SU-DHL-6 (cell line): ENCODE data around the gene CHMP4B.

ENCODE experiments used
- H2AFZ ChIP-seq: fragments of 200-600 bp; sonication (generic); 2 replicates; pipeline ENCODE4 v1.6.1; 2014; ENCODE audit warnings: low read depth, mild to moderate bottlenecking, moderate library complexity, mixed read lengths, antibody characterized with exemption, low read length; ENCODE audit not compliant: severe bottlenecking
- H3F3A ChIP-seq: fragments of 200-600 bp; shearing (Covaris generic); 2 replicates; pipeline ENCODE4 v1.6.0; 2016; ENCODE audit warnings: antibody characterized with exemption, mild to moderate bottlenecking; ENCODE audit not compliant: insufficient read depth
- H3K27ac ChIP-seq: fragments of 200-600 bp; sonication (generic); 2 replicates; pipeline ENCODE4 v1.5.1; 2016; ENCODE audit warnings: low read depth, mild to moderate bottlenecking, low read length, moderate library complexity, mixed read lengths
- H3K27me3 ChIP-seq: fragments of 200-600 bp; sonication (generic), shearing (Covaris generic); 2 replicates; pipeline ENCODE4 v1.6.0; 2014; ENCODE audit warnings: mild to moderate bottlenecking, low read length
- H3K36me3 ChIP-seq: fragments of 200-600 bp; sonication (generic); 2 replicates; pipeline ENCODE4 v1.6.1; 2014; ENCODE audit warnings: mild to moderate bottlenecking, low read length, mixed read lengths
- H3K4me2 ChIP-seq: fragments of 300-600, 200-600 bp; shearing (Covaris generic), sonication (generic); 2 replicates; pipeline ENCODE4 v1.6.0; 2014; ENCODE audit warnings: low read length, low read depth, mild to moderate bottlenecking; ENCODE audit not compliant: poor library complexity, severe bottlenecking
- H3K4me3 ChIP-seq: fragments of 200-600 bp; sonication (generic); 2 replicates; pipeline ENCODE4 v1.5.1; 2014; ENCODE audit warnings: antibody characterized with exemption, low read length, mild to moderate bottlenecking, mixed read lengths; ENCODE audit not compliant: insufficient read depth, poor library complexity, severe bottlenecking
- H3K79me2 ChIP-seq: fragments of 200-600 bp; sonication (generic); 2 replicates; pipeline ENCODE4 v1.6.1; 2014; ENCODE audit warnings: mild to moderate bottlenecking, low read length, moderate library complexity; ENCODE audit not compliant: insufficient read depth
- H3K9ac ChIP-seq: fragments of 200-600 bp; sonication (generic); 2 replicates; pipeline ENCODE4 v1.7.0; 2014; ENCODE audit warnings: mild to moderate bottlenecking, low read length
- H3K9me2 ChIP-seq: fragments of 200-600 bp; sonication (generic); replicated peaks from 2 replicates; pipeline ENCODE4 v1.6.1; 2014; ENCODE audit warnings: low read length; ENCODE audit not compliant: insufficient read depth
- H3K9me3 ChIP-seq: fragments of 200-600 bp; sonication (generic); 2 replicates; pipeline ENCODE4 v1.6.1; 2014; ENCODE audit warnings: low read length, mixed read lengths; ENCODE audit not compliant: insufficient read depth
- H4K20me1 ChIP-seq: fragments of 200-600 bp; sonication (generic); 2 replicates; pipeline ENCODE4 v1.6.1; 2014; ENCODE audit warnings: low read depth, mild to moderate bottlenecking, antibody characterized with exemption, low read length, moderate library complexity, mixed read lengths
- EZH2phosphoT487 ChIP-seq: fragments of 200-600 bp; sonication (generic), shearing (Covaris generic); conservative IDR thresholded peaks from 2 replicates; pipeline ENCODE4 v1.6.1; 2018; ENCODE audit warnings: mild to moderate bottlenecking, antibody characterized with exemption, low read length, moderate library complexity, mixed read lengths
- TF ChIP-seq, protein P1 (sequence below): fragments of 200-600 bp; sonication (generic); IDR thresholded peaks from one replicate; pipeline ENCODE4 v1.5.1; 2017; ENCODE audit warnings: antibody characterized with exemption, mild to moderate bottlenecking, low read length, moderate library complexity; ENCODE audit not compliant: insufficient read depth, poor library complexity, severe bottlenecking

CHMP4B gene

DNA sequence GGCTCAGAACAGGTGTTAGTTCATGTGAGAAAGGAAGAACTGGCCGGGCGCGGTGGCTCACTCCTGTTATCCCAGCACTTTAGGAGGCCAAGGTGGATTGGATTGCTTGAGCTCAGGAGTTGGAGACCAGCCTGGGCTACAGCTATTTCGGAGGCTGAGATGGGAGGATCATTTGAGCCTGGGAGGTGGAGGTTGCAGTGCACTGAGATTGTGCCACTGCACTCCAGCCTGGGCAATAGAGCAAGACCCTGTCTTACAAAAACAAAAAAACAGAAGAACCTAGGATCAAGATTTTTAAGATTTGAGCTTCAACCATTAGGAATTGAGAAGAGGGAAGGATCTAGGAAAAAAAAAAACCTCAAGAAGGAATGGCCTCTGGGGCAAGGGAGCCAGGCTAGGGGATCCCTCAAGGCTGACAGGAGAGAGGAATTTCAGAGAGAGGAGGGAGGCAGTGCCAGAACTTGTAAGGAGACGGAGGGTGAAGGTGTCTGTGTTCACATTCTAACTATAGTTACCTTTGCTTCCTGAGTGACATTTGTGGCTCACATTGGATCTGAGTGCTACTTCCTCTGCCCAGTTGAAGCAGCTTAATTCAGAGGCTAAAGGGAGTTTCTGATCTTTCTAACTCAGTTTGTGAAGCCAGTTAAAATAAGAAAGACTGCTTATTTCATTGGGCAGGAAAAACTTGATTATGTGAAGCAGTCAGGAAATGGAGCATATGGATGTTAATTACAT, 26.1 kb downstream of the CHMP4B start:
- no peak overlapping the region for H3K4me3 ChIP-seq
- H2AFZ ChIP-seq: no peak overlapping the region
- H3K9me2 ChIP-seq: no peaks in the 10 kb centered on the region
- peak overlapping the region; percentile 19; the same call in 1 of the 2 replicates for H3K27ac ChIP-seq
- peaks cover 100% of the 10 kb centered on the region for H3K79me2 ChIP-seq
- no peaks in the 10 kb centered on the region for H3K27me3 ChIP-seq
- peak overlapping the region; percentile 12 for H3K4me2 ChIP-seq
- peaks cover 4% of the 10 kb centered on the region; the same call in 1 of the 2 replicates for H3F3A ChIP-seq
- H3K36me3 ChIP-seq: no peaks in the 10 kb centered on the region; the same call in 1 of the 2 replicates
- TF ChIP-seq, protein P1, sequence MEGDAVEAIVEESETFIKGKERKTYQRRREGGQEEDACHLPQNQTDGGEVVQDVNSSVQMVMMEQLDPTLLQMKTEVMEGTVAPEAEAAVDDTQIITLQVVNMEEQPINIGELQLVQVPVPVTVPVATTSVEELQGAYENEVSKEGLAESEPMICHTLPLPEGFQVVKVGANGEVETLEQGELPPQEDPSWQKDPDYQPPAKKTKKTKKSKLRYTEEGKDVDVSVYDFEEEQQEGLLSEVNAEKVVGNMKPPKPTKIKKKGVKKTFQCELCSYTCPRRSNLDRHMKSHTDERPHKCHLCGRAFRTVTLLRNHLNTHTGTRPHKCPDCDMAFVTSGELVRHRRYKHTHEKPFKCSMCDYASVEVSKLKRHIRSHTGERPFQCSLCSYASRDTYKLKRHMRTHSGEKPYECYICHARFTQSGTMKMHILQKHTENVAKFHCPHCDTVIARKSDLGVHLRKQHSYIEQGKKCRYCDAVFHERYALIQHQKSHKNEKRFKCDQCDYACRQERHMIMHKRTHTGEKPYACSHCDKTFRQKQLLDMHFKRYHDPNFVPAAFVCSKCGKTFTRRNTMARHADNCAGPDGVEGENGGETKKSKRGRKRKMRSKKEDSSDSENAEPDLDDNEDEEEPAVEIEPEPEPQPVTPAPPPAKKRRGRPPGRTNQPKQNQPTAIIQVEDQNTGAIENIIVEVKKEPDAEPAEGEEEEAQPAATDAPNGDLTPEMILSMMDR: no peak
- no peak for TF ChIP-seq EZH2phosphoT487
- H3K9ac ChIP-seq: no peak overlapping the region
- H4K20me1 ChIP-seq: no peaks in the 10 kb centered on the region; the same call in 1 of the 2 replicates
- H3K9me3 ChIP-seq: no peaks in the 10 kb centered on the region

DNA sequence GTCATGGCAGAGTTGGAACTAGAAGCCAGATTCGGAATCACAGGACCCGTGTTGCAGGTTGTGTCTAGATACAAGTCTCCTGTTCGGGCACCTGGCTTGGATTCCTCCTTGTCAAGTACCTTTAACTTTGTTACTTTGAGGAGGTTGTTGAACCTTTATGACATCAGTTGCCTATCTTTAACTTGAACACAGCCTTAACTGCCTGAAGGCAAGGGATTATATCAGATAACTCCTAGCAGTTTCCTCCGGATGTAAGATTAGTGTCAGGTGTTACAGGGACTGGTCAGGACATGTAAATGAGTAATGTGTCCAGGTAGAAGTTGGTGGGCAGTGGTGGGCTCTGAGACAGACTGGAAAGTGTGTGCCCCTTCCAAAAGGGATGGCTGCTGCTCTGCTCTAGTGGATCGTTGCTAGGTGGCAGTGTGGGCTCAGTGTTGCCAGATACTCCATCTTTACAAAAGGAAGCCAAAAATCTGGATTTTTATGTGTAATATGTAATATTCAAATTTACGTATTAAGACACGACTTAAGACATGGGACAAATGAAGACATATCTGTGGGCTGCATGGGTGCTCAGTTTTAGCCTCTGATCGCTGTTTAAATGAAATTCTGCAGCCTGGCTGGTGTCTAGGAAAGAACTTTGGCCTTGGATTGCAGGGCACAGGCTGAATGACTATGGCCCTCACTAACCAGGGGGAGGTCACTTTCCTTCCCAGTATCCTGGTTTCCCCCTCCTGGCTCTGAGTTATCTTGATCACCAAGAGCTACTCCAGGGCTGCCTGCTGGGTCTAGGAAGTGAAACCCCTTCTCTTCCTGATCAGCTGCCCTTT, 27.1 kb downstream of the CHMP4B start:
- peak overlapping the region; percentile 12 for H3K4me2 ChIP-seq
- H3K27ac ChIP-seq: 0 out of 2 replicates have a peak overlapping the region, but pooled peaks have one; percentile 19
- no peak overlapping the region for H3K9ac ChIP-seq
- no peak overlapping the region for H3K4me3 ChIP-seq
- no peaks in the 10 kb centered on the region for H3K27me3 ChIP-seq
- H4K20me1 ChIP-seq: no peaks in the 10 kb centered on the region; the same call in 1 of the 2 replicates
- H3K9me2 ChIP-seq: no peaks in the 10 kb centered on the region
- H3F3A ChIP-seq: peaks cover 7% of the 10 kb centered on the region
- no peak overlapping the region for H2AFZ ChIP-seq
- no peaks in the 10 kb centered on the region for H3K9me3 ChIP-seq
- no peak for TF ChIP-seq EZH2phosphoT487
- TF ChIP-seq, protein P1: no peak
- peaks cover 100% of the 10 kb centered on the region for H3K79me2 ChIP-seq
- H3K36me3 ChIP-seq: no peaks in the 10 kb centered on the region; the same call in 1 of the 2 replicates

DNA sequence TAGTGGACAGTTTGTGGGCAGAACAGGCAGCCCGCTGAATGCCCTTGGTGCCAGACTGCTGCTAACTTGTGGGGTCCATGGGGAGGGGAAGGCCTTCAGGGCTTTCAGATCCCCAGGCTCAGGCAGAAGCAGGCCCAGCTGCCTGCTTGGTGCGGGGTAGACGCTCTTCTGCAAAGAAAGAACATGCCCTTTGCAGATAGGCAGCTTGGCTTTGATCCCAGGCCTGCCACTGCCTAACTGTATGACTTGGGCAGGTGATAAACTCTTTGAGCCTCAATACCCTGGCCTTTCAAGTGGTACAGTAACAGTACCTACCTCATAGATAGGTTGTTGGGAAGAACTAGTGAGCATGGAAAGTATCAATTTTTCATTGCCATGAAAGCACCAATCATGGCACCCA, 28.4 kb downstream of the CHMP4B start:
- no peak overlapping the region for H3K9ac ChIP-seq
- no peaks in the 10 kb centered on the region; the same call in 1 of the 2 replicates for H4K20me1 ChIP-seq
- no peak for TF ChIP-seq EZH2phosphoT487
- H3F3A ChIP-seq: peaks cover 12% of the 10 kb centered on the region
- no peak overlapping the region for H2AFZ ChIP-seq
- H3K27me3 ChIP-seq: no peaks in the 10 kb centered on the region
- no peak overlapping the region for H3K27ac ChIP-seq
- H3K79me2 ChIP-seq: peaks cover 100% of the 10 kb centered on the region
- H3K4me3 ChIP-seq: no peak overlapping the region
- H3K9me3 ChIP-seq: no peaks in the 10 kb centered on the region
- no peaks in the 10 kb centered on the region for H3K9me2 ChIP-seq
- no peak overlapping the region for H3K4me2 ChIP-seq
- H3K36me3 ChIP-seq: no peaks in the 10 kb centered on the region; the same call in 1 of the 2 replicates
